Stimulated activated CD4-positive, alpha-beta T cell treated with anti-CD3 and anti-CD28 coated beads, TNF-alpha, amount 100 ng/mL, for 4 hours (primary cell): ENCODE measurements around the gene SIX1.

Experiments
- DNase-seq, 3 experiments: peaks; one replicate each; pipeline ENCODE4 v3.0.0-alpha.2; 2020; ENCODE audit warnings: low read depth in 3 of 3

Gene SIX1

DNA sequence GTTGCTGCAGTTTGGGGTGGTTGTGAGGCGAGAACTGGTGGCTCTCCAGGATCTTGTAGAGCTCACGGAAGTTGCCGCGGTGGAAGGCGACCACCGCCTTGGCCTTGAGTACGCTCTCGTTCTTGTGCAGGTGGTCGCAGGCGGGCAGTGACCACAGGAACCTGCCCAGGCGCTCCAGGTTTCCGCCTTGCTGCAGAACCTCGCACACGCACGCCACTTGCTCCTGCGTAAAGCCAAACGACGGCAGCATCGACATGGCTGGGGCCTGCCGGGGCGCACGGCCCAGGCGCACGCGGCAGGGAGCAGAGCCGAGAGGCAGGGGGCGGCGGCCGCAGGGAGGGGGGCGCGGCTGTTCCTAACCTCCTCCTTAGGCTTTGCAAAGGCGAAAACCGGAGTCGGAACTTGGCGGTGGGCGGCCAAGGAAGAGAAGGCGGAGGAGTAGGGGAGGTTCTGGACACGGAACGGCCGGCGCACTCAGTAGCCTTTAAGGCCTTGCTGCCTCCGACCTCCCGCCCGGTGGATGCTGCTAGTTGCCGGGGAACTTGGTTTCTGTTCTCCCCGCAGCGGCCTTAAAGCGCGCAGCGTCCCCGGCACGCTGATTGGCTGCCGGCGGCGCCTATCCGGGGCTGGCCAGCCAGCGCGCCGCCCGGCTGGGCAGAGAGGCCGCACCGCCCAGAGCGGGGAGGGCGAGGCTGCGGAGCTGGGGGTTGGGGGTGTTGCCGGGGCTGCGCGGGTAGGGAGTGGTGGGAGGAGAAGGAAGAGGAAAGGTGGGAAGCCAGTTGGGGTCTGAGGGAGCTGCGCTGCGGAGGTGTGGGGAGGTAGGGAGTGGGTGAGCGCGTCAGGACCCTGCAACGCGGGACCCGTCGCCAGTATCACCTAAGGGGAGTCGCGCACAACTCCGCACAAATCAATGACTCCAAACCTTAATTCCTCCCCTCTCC is at the start of gene SIX1:
TSS of gene SIX1 (minus strand) at position 544 of the 941 bp plus-strand sequence. CDS start at position 256, 288 bp downstream.
- no peak for DNase-seq

DNA sequence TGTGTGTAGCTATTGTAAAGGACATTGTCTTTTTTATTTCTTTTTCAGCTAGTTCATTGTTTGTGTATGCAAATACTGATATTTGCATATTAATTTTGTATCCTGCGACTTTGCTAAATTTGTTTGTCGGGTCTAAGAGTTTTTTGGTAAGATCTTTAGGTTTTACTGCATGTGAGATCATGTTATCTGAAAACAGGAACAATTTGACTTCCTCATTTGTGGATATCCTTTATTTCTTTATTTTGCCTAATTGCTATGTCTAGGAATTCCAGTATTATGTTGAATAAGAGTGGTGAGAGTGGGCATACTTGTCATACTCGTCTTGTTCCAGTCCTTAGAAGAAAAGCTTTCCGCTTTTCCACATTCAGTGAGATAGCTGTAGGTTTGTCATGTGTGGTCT is 46.0 kb upstream of the SIX1 start:
- DNase-seq = no peak

DNA sequence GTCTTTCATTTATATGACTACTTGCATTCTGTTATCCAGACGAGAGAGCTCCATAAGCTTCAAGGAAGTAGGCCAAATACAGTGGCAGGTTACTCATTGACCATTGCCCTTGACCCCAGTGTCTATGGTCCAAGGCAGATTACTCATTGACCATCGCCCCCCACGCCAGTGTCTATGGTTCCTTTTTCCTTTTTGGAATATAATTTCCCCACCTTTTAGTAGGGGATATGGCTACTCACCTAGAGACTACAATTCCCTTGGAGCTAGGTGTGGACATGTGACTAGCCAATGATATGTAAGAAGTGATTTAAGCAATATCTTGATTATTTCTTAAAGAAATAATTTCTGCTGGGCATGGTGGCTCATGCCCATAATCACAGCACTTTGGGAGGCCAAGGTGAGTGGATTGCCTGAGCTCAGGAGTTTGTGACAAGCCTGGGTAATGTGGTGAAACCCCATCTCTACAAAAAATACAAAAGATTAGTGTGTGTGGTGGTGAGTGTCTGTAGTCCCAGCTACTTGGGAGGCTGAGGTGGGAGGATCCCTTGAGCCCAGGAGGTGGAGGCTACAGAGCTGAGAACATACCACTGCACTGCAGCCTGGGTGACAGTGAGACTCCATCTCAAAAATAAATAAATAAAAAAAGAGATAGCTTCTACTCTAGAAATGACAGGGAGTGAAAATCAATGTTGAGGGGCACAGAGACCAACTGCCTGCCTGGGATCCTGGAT is 42.3 kb upstream of the SIX1 start:
- DNase-seq = no peak

DNA sequence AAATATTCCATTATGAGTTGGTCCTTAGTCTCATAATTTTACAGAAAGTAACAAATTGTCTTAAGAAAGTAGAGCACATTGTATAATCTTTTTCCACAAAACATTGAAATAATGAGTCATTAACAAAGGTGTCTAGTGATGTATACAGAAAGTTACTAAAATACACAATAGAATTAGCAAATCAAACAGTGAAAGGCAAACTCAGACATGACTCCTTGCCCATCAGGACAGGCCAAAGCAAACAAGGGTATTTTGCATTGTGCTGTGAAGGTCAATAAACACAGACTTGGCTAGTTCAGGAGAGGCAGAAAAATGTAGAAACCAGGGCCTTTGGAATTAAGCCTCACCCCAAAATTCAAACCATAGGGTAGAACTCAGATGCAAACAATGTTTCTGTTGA is 37.6 kb upstream of the SIX1 start:
- no peak for DNase-seq

DNA sequence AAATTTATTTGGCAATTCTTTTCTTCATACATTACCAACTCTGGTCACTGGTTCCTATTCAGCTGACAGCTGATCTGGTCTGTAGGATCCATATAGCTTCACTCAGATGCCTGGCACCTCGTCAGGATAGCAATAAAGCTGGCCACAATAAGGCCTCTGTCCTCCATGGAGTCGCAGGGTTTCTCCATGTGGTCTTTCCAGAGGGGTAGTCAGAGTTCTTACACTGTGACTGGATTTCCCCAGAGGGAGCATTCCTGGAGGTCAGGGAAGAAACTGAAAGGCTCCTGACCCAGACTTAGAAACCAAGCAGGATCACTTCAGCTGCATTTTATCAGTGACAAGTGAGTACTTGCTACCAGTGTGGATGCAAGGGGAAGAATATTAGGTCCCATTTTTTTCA is 34.9 kb upstream of the SIX1 start:
- no peak for DNase-seq

DNA sequence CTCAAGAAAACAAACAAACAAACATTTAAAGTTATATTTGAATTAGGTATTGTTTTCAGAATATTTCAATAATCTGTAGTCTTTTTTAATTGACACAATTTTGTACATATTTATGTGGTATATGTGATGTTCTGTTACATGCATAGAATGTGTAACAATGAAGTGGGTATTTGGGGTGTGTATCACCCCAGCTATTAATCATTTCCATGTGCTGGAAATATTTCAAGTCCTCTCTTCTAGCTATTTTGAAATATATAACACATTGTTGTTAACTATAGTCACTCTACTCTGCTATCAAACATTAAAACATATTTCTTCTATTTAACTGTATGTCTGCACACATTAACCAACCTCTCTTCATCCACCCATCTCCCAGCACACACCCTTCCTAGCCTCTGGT is 32.0 kb upstream of the SIX1 start:
- DNase-seq = no peak

DNA sequence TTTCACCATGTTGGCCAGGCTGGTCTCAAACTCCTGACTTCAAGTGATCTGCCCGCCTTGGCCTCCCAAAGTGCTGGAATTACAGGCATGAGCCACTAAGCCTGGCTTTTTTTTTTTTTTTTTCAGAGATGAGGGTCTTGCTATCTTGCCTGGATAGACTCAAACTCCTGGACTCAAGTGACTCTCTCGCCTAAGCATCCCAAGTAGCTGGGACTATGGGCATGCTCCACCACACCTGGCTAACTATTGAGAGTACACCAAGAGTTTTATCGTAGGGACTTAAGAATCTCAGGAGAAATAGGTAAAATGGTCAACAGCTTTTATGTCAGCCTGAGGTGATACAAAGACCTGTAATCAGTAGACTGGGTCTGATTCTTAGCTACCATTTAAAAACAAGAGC is 31.2 kb upstream of the SIX1 start:
- DNase-seq = no peak

DNA sequence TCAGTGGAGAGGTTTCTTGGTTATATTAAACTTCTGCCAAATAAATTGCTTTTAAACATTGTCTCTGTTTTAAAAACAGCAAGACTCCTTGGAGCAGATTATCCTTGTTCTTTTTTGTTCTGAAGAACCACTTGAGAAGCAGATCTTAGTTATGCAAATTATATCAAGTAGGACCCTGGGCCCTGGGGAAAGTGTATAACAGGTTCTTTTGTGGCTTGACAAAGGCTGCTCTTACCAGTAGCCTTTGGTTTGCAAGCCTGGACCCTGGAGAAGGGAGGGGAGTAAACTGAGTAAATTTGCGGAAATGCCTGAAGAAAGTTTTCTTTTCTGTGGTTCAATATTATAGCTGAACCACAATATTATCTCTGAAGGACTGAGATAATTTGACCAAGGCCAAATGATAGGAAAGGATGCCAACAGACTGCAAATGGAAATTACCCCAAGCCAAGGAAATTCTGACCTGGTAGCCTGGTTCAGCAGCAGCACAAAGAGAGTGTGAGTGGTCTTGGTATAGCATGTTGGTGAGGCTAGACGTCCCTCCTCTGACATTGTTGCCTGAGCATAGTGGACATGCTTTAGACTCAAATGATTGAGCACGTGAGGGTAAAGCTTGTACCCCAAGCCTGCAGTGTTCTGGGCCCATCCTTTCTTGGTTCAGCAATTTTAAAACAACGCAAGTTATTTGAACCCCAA is 30.4 kb upstream of the SIX1 start:
- DNase-seq = no peak

DNA sequence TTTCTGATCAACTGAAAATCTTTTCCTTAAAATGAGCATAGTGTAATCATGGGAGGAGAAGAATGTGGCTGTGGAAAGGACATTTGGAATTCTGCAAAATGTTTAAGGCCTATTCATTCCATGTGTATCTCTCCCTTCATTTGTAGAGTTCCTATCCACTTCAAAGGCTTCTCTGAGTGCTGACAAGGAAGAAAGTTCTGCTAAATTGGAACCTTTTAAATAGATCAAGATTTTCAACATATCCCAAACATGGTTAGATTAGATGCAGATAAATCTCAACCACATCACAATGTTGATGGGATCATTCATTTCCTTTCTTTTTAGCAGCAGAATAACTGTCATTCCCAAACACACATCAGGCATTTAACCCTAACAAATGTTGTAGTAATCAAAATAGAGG is 28.4 kb upstream of the SIX1 start:
- no peak for DNase-seq

DNA sequence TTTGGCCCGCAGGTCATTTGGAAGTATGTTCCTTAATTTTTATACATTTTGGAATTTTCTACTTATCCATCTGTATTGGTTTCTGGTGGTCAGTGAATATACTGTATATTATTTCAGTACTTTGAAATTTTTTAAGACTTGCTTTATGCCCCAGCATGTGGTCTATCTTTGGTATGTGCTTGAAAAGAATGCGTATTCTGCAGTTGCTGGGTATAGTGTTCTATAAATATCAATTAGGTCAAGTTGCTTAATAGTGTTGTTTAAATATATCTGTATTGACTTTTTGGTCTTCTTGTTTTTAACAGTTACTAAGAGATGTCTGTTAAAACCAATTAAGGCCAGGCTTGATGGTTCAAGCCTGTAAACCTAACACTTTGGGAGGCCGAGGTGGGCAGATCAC is 21.7 kb upstream of the SIX1 start:
- no peak for DNase-seq

DNA sequence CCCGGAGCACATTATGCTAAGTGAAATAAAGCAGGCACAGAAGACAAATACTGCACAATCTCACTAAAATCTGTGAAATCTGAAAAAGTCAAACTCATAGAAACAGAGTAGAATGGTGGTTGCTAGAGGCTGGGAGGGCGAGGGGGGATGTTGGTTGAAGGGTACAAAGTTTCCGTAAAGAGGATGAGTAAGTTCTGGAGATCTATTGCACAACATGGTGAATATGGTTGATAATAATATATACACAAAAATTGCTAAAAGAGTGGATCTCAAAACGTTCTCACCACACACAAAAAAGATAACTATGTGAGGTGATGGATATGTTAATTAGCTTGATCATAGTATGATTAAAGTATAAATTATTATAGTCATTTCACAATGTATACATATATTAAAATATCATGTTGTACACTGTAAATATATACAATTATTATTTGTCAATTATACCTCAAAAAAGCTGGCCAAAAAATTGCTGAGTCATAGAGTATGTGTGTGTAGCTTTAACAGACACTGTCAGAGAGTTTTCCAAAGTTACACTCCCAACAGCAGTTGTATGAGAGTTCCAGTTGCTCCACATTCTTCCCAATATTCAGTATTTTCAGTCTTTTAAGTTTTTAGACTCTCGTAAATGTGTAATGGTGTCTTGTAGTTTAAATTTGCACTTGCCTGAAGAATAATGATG is 19.3 kb upstream of the SIX1 start:
- no peak for DNase-seq

DNA sequence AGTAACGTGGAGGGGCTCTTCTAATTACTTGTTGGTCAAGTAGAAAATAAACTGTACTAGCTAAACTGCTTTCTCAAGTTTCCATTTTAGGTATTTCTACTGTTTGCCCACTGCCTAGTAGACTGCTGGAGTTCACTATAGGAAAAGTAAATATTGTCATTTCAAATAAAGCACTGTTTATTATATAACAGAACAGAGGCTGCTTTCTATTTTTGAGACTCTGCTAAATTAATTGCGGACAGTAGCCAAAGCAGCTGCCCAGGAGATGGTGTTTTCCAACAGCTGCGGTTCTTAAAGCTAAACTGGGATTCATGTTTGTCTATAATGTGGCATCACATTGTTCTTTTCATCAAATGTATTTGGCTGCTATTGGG is 15.9 kb upstream of the SIX1 start:
- no peak for DNase-seq

DNA sequence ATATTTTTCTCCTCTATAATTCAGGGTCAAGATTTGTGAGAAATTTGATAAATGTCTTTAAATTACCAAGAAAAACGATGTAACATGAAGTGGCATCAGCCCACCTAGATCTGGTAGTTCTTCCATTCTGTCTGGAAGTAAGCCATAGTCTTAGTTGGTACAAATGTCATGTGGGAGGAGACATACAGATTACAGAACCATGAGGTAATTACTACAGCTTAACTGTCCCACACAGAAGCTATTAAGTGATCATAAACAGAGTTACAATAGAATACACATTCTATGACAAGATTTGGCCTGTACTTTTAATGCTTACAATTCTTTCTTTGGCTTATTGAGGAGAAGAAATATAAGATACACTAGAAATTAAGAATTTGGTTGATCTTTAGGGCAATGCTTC is 13.7 kb upstream of the SIX1 start:
- DNase-seq = no peak

DNA sequence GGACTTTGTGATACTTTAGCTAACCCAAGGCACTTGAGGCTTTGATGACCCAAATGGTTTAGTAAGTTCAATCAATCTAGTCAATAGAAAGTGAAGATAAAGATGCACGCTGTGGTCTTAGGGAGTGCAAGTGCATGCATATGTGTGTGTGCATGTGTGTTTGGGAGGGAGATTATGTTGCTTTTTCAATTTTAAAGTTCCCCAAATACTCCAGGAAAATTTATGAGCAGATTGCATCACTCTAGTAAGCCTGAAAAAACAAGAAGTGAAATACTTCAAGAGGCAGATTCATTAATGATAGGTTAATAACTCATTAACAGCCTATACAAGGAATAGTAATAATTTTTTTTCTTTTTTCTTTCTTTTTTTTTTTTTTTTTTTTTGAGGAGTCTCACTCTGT is 12.4 kb upstream of the SIX1 start:
- no peak for DNase-seq

DNA sequence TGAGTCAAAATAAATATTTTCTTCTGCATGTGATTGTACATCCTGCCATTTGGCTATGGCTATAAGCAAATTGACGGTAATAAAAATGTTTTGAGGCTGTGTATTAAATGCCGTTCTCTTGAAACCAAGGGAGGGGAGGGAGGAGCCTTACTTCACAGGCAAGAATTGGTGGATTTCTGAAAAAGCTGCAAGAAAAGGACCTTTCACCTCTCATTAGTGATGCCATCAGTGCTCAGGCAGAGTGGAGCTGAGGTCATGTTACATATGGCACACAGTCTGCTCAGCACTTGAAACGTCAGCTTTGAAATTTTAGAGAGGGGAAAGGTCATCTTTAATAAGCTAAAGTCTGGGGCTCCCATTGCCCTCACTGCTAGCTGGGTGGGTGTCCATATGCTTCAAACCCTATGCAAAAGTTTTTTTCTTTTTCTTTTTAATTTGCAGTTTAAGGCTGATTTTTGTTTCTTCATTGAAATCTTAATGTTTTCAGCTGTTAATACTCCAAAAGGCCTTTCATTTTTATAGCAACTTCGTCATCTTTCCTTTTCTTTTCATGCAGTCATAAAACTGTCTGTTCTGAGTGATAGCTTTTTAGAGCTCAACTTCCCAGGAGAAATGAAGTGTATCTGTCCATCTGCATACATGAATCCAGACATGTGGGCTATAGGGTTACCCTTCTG is 9.8 kb upstream of the SIX1 start:
- no peak for DNase-seq

DNA sequence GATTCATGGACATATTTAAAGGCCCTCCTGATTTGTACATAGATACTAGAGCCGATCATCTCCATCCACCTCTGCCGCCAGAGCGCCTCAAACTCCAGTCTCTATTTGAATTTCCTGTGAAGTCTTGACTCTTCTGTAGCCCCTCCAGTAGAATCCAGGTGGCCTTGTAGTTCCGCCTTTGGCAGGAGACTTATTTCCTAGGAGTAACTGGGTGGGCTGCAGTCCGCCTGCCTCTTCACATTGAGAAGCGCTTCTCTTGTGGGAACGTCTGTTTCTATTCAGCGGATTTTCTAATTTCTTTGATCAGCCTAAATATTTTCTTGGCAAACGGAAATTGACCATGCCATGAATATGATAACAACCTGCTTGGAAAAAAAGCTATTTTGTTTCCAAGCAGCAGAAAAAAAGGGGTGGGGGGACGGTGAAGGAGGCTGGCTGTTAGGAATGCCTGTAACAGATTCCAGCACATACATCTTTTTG is 9.0 kb upstream of the SIX1 start:
- no peak for DNase-seq

DNA sequence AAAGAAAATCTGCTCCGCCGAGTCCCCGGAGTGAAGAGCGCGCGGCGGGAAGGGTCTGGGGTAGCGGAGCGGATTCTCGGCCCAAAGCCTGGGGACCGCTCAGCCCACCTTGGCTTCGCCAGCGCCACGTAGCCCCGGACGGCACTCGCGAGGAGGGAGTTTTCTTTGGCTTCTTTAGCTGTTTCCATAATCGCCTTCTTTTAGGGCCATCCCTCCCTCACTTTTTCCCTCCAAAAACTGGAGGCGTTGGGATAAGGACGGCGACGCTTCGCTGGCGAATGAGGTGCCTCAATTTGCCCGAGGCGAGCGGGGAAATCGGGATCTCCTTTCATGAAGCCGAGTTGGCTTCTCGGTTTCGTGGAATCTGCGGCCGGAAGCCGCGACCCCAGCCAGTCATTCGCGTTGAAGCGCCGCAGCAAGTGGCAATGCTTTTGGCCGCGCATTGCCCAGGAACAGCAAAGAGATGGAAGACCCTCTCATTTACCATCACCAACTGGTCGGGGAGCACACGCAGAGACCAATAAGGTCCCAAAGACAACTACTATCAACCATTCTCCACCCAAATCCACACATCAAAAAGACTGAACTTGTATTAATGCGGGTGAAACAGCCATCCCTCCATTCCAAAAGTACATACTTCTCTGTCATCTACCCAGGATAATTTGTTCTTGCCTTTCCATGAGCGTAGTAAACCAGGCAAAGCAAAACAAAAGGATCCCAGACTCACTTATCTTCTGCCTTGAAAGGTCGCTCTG is 8.4 kb upstream of the SIX1 start:
- DNase-seq = no peak

DNA sequence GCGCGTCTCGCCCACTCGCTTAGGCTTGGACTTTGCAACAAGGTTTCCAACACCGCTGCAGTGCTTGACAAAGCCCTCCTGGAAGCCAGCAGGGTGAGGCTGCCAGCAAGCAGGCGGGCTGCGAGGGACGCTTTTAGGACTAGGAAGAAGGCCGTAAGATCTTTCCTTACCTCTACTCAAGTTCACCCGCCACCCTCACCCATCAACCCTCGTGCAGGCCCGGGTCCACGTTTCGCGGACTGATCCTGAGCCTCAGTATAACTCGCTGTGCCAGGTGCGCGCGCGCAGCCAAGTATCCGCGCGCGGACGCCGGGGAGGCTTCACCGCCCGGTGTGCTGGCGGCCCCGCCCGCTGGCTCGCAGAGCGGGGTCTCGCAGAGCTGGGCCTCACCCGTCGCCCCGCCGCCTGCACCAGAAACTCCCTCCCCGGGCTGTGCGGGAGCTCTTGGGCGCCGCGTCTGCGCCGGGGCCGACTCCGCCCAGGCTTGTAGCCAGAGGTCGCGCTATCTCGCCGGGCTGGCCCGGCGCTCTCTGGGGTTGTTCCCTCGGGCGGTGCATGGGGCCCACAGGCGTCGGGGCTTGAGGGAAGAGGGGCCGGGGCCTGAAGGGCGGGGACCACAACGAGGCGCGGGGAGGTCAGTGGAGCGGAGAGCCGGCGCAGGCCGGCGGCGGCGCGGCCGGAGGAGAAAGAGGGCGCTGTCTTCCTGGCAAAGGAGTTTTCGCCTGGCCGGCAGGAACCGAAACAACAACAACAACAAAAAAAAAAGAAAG is 7.6 kb upstream of the SIX1 start:
- DNase-seq = no peak

DNA sequence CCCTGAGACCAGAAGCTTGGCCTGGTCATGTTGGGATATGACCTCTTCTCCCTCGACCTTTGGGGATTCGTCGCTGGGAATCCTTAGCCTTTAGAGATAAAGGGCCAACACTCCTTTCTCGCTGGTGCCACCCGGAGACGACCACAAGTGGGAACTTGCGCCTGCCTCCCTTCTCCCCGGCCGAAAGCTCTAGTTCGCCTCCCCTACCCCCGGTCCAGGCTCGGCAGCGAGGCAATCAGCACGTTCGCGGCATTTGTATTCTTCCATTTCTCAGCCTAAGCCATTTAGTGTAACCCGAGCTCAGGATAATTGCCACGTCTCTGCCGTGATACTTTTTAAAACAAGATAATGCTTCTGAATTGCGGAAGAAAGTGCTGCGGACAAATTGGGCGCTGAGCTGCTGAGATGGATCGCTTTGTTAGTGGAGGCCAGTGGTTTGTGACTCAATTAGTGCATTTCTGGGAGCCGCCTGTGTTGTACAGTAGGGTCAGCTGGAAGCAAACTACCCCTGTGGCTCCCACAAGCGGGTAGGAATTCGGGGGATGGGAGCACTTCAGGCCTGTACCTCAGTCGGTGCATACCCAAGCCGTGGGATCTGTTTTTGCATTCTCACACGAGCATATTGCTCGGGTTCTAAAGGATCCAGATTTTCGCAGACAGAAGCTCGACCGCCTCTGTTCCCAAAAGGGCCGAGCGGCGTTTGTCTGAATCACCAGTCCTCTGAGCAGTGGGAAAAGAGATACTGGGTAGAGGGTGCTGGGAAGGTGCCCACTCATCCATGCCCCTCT is 6.8 kb upstream of the SIX1 start:
- DNase-seq = no peak
